HCT116 (cell line): ENCODE data around the gene GRIK2. TPM values are rescaled to one million over a fixed set of nuclear protein-coding genes. Genes with fewer than 3 reads are reported as not detected.

Experiments
- ATAC-seq: fragments of 200-7000 bp; cut with Tn5 transposase; 2 replicates; pipeline ENCODE4 v1.9.1; 2020; ENCODE audit warnings: mild to moderate bottlenecking, moderate library complexity
- BruUV-seq: library from RNA; stranded (reverse); fragments of 400-500 nt; replicated peaks from 2 replicates; lab custom pipeline; 2021; lab: Mats Ljungman, UMichigan
- CTCF ChIA-PET: fragments of 300-600 bp; sonication (Branson Sonifier 250); formaldehyde crosslinking; loops from one replicate; lab custom pipeline; 2021; ENCODE audit warnings: antibody characterized with exemption; lab: Charles Lee
- POLR2A ChIA-PET: fragments of 300-600, 350-600 bp; sonication (Branson Sonifier 250); formaldehyde crosslinking; loops from one replicate; lab custom pipeline; 2021; ENCODE audit warnings: antibody characterized with exemption; lab: Charles Lee
- RAD21 ChIA-PET, 2 experiments: fragments of 300-600 bp; sonication (Branson Sonifier 250); formaldehyde crosslinking; loops; one replicate each; lab custom pipeline; 2023; ENCODE audit warnings: low total read pairs in 2 of 2; ENCODE audit not compliant: uncharacterized antibody in 2 of 2, unreplicated experiment in 2 of 2, low non-redundant PET in 1 of 2; lab: Charles Lee
- DNase-seq: peaks from one replicate; pipeline ENCODE4 v3.0.0-alpha.2; 2010; ENCODE audit warnings: low read depth, low spot score
- H2AFZ ChIP-seq: fragments of 200-600 bp; shearing (Covaris generic), sonication (generic); 2 replicates; pipeline ENCODE4 v1.6.1; 2017; ENCODE audit warnings: low read depth, mixed run types, mixed read lengths, antibody characterized with exemption, low read length; ENCODE audit not compliant: poor library complexity, severe bottlenecking
- H3K27ac ChIP-seq: 2 replicates; pipeline ENCODE4 v1.5.1; 2012; ENCODE audit warnings: low read depth, low read length
- H3K27me3 ChIP-seq: fragments of 200-600 bp; sonication (generic); 2 replicates; pipeline ENCODE4 v1.6.1; 2016; ENCODE audit warnings: mixed run types, low read length, mixed read lengths; ENCODE audit not compliant: insufficient read depth
- H3K36me3 ChIP-seq, 2 experiments: fragments of 200-500 bp in 1 of 2; fragments of 200-600 bp in 1 of 2; sonication (Bioruptor generic) in 1 of 2; sonication (generic) in 1 of 2; 2 replicates each; pipeline versions ENCODE4 v1.5.1 to v1.6.1; 2014 to 2016; ENCODE audit warnings: low read length in 2 of 2, inconsistent platforms in 1 of 2, mixed read lengths in 1 of 2, mixed run types in 1 of 2; ENCODE audit not compliant: insufficient read depth in 2 of 2, control insufficient read depth in 1 of 2
- H3K4me1 ChIP-seq, 2 experiments: fragments of 200-600 bp in 1 of 2; sonication (generic) in 1 of 2; 2 replicates each; pipeline versions ENCODE4 v1.5.1 to v1.6.1; 2012 to 2017; ENCODE audit warnings: low read length in 2 of 2, inconsistent platforms in 1 of 2, mild to moderate bottlenecking in 1 of 2, mixed read lengths in 1 of 2, mixed run types in 1 of 2, moderate library complexity in 1 of 2; ENCODE audit not compliant: insufficient read depth in 2 of 2, control insufficient read depth in 1 of 2
- H3K4me2 ChIP-seq: fragments of 200-600 bp; sonication (generic); 2 replicates; pipeline ENCODE4 v1.6.1; 2017; ENCODE audit warnings: mixed run types, low read length, mixed read lengths
- H3K4me3 ChIP-seq, 2 experiments: fragments of 200-600 bp in 1 of 2; sonication (generic) in 1 of 2; replicated peaks in 1 of 2; 2 replicates each; pipeline ENCODE4 v1.5.1; 2011 to 2016; ENCODE audit warnings: low read length in 2 of 2, control low read depth in 1 of 2, low read depth in 1 of 2, mild to moderate bottlenecking in 1 of 2, mixed read lengths in 1 of 2, mixed run types in 1 of 2
- H3K79me2 ChIP-seq: fragments of 200-600 bp; sonication (generic); 2 replicates; pipeline ENCODE4 v1.6.1; 2017; ENCODE audit warnings: mild to moderate bottlenecking, mixed run types, low read length, moderate library complexity, mixed read lengths; ENCODE audit not compliant: insufficient read depth
- H3K9ac ChIP-seq: fragments of 200-600 bp; sonication (generic); 2 replicates; pipeline ENCODE4 v1.6.1; 2016; ENCODE audit warnings: low read length, mixed read lengths
- H3K9me2 ChIP-seq: fragments of 200-600 bp; sonication (generic), shearing (Covaris generic); 2 replicates; pipeline ENCODE4 v1.6.1; 2017; ENCODE audit warnings: mixed run types, mild to moderate bottlenecking, moderate library complexity; ENCODE audit not compliant: insufficient read depth
- H3K9me3 ChIP-seq, 2 experiments: fragments of 200-500 bp in 1 of 2; fragments of 200-600 bp in 1 of 2; sonication (Bioruptor generic) in 1 of 2; sonication (generic) in 1 of 2; 2 replicates each; pipeline ENCODE4 v1.6.1; 2014 to 2017; ENCODE audit warnings: low read length in 2 of 2, mixed read lengths in 2 of 2, inconsistent platforms in 1 of 2, low read depth in 1 of 2, mild to moderate bottlenecking in 1 of 2, mixed run types in 1 of 2, moderate library complexity in 1 of 2; ENCODE audit not compliant: control insufficient read depth in 1 of 2, insufficient read depth in 1 of 2
- H4K20me1 ChIP-seq: fragments of 200-600 bp; sonication (generic), shearing (Covaris generic); 2 replicates; pipeline ENCODE4 v1.6.1; 2017; ENCODE audit warnings: mixed run types, mild to moderate bottlenecking, moderate library complexity; ENCODE audit not compliant: insufficient read depth
- ATF3 ChIP-seq: IDR thresholded peaks from 2 replicates; pipeline ENCODE4 v1.6.1; 2012
- EGR1 ChIP-seq: IDR thresholded peaks from 2 replicates; pipeline ENCODE4 v1.6.1; 2012; ENCODE audit warnings: low read depth
- EZH2phosphoT487 ChIP-seq: fragments of 200-600 bp; IDR thresholded peaks from 2 replicates; pipeline ENCODE4 v1.6.1; 2018; ENCODE audit warnings: antibody characterized with exemption, borderline replicate concordance
- FOSL1 ChIP-seq: IDR thresholded peaks from 2 replicates; pipeline ENCODE4 v1.6.1; 2012; ENCODE audit warnings: low read depth
- JUND ChIP-seq: IDR thresholded peaks from 2 replicates; pipeline ENCODE4 v1.6.1; 2012
- MAX ChIP-seq: IDR thresholded peaks from 2 replicates; pipeline ENCODE4 v1.6.1; 2012
- POLR2A ChIP-seq: IDR thresholded peaks from 2 replicates; pipeline ENCODE4 v1.7.0; 2011; ENCODE audit warnings: borderline replicate concordance; ENCODE audit not compliant: insufficient read depth, insufficient read length; ENCODE audit errors: extremely low read depth
- POLR2AphosphoS5 ChIP-seq: IDR thresholded peaks from 2 replicates; pipeline ENCODE4 v1.6.1; 2011; ENCODE audit warnings: mild to moderate bottlenecking, low read depth, low read length, moderate library complexity
- RAD21 ChIP-seq: IDR thresholded peaks from 2 replicates; pipeline ENCODE4 v1.6.1; 2012; ENCODE audit warnings: low read depth, mild to moderate bottlenecking
- SP1 ChIP-seq: IDR thresholded peaks from 2 replicates; pipeline ENCODE4 v1.6.1; 2012; ENCODE audit warnings: low read depth
- TCF7L2 ChIP-seq: IDR thresholded peaks from 2 replicates; pipeline ENCODE4 v1.7.0; 2011; ENCODE audit warnings: borderline replicate concordance, inconsistent platforms; ENCODE audit not compliant: insufficient read depth, insufficient read length; ENCODE audit errors: extremely low read depth
- YY1 ChIP-seq: IDR thresholded peaks from 2 replicates; pipeline ENCODE4 v1.6.1; 2011; ENCODE audit warnings: low read length, low read depth, moderate library complexity, mild to moderate bottlenecking; ENCODE audit not compliant: insufficient replicate concordance; ENCODE audit errors: extremely low read depth
- ZFX ChIP-seq: fragments of 450-650 bp; IDR thresholded peaks from 2 replicates; pipeline ENCODE4 v1.6.1; 2017
- intact Hi-C: fragments of 100-400 bp; cut with micrococcal nuclease; formaldehyde crosslinking; loops from 2 replicates; pipeline ENCODE4 v1.10.0; 2022
- total RNA-seq: library from RNA; stranded (reverse); gene quantifications from one replicate; pipeline ENCODE4 v1.2.1, GENCODE V29; 2021; ENCODE audit not compliant: unreplicated experiment

The GRIK2 gene
- total RNA-seq, 1 experiment from 2014 or later, result 0.64 TPM

GRCh38 chr6:101733899-101734298, 340.4 kb downstream of the GRIK2 start:
- Histone ChIP-seq H3K27me3 (no peaks in the 10 kb centered on the region), H3K4me1 (no peaks in the 10 kb centered on the region), H3K36me3 (no peaks in the 10 kb centered on the region), H3K27ac (no peak overlapping the region), H3K79me2 (no peaks in the 10 kb centered on the region), H4K20me1 (no peaks in the 10 kb centered on the region), H3K9me3 (no peaks in the 10 kb centered on the region), H2AFZ (no peak overlapping the region), H3K4me3 (no peak overlapping the region), H3K9me2 (no peaks in the 10 kb centered on the region), H3K4me2 (no peak overlapping the region), H3K9ac (no peak overlapping the region)
- no peak for ATAC-seq
- no TSS peak for BruUV-seq
- RAD21 ChIA-PET, result no interaction called here
- POLR2A ChIA-PET, result no interaction called here
- no peak for DNase-seq
- no peak for TF ChIP-seq POLR2AphosphoS5
- TF ChIP-seq FOSL1, result no peak
- TF ChIP-seq POLR2A, result no peak
- TF ChIP-seq EZH2phosphoT487, result no peak
- TF ChIP-seq MAX, result no peak
- TF ChIP-seq YY1, result no peak
- no peak for TF ChIP-seq JUND
- no peak for TF ChIP-seq SP1
- TF ChIP-seq RAD21, result no peak
- no peak for TF ChIP-seq EGR1
- TF ChIP-seq ZFX, result no peak
- no peak for TF ChIP-seq TCF7L2
- intact Hi-C loops, result no loop called here
- CTCF ChIA-PET, result no interaction called here

- H3K4me3 ChIP-seq, result no peak overlapping the region
- no peaks in the 10 kb centered on the region for H3K36me3 ChIP-seq
- ChIA-PET RAD21 (no interaction called here), CTCF (no interaction called here), POLR2A (no interaction called here)
- DNase-seq, result no peak
- no TSS peak for BruUV-seq
- H3K27me3 ChIP-seq, result no peaks in the 10 kb centered on the region
- no peak overlapping the region for H3K27ac ChIP-seq
- H3K9me2 ChIP-seq, result no peaks in the 10 kb centered on the region
- H3K79me2 ChIP-seq, result no peaks in the 10 kb centered on the region
- H3K4me1 ChIP-seq, result no peaks in the 10 kb centered on the region
- no peak for ATAC-seq
- H3K4me2 ChIP-seq, result no peak overlapping the region
- H3K9ac ChIP-seq, result no peak overlapping the region
- TF ChIP-seq RAD21 (no peak), ATF3 (no peak), EGR1 (no peak)
- intact Hi-C loops, result no loop called here
- H4K20me1 ChIP-seq, result no peaks in the 10 kb centered on the region
- H2AFZ ChIP-seq, result no peak overlapping the region
- H3K9me3 ChIP-seq, result no peaks in the 10 kb centered on the region
Observed at GRCh38 chr6:101738481-101738880, 345.0 kb downstream of the GRIK2 start.
